ENCODE results near the gene KLF3.

Gene KLF3

DNA sequence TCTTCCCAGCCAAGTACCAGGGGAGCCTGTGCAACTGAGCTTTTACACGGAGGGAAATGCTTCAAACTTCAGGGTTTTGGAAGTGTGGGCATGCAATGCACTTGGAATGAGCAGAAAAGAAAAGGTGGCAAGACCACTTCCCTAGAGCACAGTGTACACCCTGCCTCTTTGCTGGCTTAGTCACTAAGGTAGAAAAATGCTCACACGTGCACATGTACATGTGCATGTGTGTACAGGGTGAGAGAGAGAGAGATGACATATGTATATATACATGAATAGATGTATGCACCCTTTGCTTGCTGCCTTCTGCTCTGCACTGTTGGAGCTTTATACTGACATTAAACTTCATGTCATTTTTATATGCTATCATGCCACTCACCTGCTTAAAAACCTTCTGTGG, 7.9 kb upstream of the KLF3 start:
- DNase-seq, result no peak

GRCh38 chr4:38659346-38659745, 4.7 kb upstream of the KLF3 start:
- DNase-seq, result no peak

DNA sequence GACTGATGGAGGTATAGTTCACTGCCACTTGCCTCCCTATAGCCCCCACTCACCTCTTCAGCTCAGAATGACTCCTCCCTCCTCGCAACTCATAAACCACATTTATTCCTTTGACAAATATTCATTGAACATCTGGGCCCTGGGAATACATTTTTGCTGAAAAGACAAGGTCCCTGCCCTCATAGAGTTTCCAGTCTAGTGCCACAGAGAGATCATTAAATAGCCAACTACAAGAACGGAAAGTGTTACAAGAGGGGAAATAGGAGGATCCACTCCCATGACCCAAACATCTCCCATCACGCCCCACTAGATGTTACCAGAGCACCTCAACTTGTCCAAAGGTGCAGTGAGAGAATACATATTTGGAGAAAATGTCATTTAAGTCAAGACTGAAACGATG, 3.2 kb upstream of the KLF3 start:
- DNase-seq, result no peak

- no peak for DNase-seq
These were observed 2.6 kb upstream of the KLF3 start for GRCh38 chr4:38661371-38661770.

DNA sequence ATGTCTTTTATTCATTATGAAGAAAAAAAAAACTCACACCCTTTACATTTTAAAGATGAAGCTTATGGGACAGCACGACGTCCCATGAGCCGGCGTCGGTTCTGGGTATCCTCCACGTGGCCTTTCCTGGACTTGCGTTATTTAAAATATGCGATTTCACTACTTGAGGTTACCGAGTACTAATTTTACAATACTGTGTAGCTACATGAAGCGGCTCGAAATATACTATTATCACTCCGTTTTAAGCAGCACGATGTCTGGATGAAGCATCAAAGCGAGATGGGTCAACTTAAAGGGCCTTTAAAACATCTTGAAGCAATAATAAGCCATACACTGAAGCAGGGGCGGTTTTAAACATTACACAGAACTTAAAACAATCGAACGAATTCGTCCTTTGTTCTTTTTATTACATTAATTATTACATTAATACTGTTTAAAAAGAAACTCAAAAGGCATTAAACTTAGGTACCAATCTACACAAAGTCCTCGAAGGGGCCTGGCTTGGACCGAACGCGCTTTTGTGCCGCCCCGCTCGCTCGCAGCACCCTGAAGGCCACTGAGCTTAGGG, 1.4 kb upstream of the KLF3 start:
- DNase-seq, result peak; percentile 85

- no peak for DNase-seq
These were observed 754 bp upstream of the KLF3 start for GRCh38 chr4:38663090-38663800.

GRCh38 chr4:38664706-38665401, 855 bp downstream of the KLF3 start:
- peak; percentile 89 for DNase-seq

DNA sequence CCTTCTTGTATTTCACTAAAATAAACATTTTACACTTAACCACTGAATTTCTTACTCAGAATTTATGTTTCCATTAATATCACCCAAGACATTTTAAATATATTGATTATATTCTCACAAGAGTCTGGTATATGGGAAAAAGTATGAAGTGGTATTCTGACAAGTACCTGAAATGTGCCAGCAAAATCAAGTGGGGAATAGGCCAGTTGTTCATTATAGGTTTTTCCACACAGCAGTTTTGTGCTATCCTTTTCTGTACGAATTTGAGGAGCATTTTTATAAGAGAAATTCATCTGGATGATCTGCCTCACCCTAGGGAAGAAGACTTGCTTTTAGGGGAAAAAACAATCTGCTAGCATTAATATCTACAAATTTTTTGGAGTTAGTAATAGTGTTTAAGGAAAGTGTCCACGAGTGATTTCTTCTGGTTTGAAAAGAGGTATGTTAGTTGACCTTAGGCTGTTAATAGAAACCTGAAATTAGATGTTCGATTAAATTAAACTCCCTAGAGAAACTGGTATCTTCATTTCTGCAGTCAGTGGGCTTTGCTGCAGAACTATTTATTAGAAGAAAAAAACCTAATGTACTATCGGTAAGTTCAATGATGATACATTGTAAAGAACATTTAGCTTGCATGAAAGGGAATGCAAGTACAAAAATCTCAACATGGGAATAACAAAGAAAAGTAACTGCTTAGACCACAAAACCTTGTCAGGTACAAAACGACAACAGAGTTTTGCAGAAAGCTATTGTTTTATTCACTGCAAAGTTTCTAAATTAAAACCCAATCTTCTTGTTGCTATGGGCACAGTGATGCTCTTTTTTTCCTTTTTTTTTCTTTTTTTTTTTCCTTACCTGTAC, 1.8 kb downstream of the KLF3 start:
- DNase-seq, result peak; percentile 64

DNA sequence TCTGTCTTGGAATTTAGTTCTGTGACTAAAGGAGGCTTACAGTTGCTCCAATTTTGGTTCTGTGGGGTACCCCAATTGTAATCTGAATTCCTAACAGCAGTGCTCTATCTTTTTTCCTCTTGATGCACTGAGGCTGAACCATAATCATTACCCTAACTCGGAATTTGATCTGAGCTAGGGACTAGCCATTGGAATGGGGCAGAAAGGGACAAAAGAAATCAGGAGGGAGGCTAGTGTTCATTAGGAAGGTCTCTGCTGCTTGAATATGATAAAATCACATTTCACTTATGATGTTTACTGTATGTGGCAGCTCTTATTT, 2.7 kb downstream of the KLF3 start:
- no peak for DNase-seq

DNA sequence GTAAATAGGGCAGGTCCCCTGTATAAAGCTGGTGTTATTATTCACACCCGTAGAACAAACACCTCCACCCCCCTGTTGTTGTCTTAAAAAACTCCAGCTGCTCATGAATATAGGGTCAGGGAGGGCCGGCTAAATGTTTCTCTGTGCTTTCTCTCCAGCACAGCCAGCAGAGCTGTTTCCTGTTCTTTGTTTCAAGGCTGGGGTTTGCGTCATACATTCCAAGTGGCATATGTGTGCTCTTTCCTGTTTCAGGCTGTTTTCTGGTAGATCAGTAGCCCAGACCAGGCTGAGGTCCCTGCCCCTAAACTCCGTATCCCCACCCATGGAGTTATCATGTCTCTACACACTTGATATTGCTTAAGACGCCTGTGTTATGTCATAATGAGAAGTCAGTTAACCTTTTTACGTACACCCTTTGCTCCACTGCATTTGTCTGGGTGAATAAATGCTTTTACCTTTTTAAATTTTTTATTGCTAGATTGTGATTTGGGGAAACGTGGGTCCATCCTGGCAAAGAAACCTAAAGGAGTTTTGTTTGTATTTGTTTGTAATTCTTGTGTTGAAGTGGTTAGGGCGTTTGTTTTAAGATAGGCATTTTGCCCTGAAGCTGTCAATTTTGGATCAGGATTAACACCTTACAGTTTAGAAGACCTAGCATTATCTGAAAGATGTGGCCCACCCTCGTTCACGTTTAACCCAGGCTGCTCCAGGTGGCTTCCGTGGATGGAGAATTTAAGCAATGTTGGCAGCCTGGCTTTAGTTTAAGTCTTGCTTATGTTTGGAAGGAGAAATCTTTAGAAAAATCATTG, 3.3 kb downstream of the KLF3 start:
- peak; percentile 94 for DNase-seq

DNA sequence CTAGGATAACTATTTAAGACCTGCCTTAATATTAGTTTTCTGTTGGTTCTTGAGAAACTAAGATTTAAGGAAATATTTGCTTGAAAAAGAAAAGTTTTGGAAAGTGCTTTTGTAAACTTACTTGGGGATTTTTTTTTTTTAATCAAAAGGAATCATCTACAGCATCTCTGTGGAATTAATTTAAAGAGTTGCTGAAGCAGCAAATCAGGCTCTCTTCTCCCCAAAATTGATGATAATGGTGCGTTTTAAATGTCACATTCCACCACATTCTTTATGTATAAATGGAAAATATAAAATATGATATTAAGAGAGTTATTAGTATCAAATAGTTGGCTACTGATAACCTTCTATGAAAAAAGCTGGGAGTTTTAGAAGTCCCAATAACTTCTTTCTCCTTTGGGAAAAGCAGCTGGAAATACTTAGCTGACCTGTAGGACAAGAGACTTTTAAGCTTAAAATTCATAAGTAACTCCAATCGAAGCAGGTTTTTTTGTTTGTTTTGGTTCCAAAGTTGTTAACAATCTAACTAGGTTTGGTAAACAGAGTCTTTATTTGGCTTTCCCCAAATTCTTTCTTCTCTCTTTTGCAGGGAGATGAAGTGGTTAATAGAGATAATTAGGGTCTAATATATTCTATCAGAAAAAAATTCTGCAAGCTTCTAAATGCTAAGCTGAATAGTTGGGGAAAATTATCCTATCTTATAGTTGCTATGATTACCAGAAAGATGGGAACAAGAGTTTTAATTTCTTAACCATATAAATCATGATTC, 4.4 kb downstream of the KLF3 start:
- DNase-seq, result peak; percentile 24

- DNase-seq, result no peak
These were observed 5.2 kb downstream of the KLF3 start for GRCh38 chr4:38669208-38669607.

DNA sequence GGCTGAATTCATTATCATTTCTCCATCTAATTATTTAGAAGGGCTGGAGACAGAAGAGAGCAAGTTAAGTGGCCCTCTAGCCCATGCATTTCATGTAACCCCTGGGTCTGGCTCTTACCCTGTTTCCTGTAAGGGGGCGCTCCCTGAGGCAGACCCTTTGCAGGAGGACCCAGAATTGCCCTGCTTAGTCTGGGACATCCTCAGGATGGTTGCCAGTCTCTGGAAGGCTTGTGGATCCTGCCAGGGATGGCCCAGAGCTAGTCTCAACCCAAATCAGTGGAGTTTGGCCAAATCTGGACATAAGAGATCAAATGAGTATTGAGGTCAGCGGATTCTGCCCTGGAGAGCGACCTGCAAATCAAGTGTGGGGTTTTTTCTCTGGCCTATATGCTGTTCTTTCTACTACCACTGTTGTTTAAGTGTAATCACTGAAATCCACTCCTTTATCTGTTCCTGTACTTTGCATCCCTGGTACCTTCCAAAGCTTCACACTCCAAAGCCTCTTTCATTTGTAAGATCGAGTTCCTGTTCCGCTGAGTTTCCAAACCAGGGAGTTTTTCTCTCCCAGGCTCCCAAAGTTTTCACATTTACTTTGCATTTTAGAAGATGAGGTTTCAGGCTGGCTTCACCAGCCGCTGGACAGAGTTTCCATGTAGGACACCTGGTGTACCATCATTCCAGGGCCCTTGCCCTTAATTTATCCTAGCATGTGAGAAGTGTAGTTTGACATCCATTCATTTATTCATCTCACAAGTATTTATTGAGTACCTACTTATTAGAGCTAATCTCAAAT, 6.3 kb downstream of the KLF3 start:
- peak; percentile 24 for DNase-seq

GRCh38 chr4:38670939-38671591, 7.1 kb downstream of the KLF3 start:
- no peak for DNase-seq

- no peak for DNase-seq
These were observed 7.6 kb downstream of the KLF3 start for GRCh38 chr4:38671592-38671940.

DNA sequence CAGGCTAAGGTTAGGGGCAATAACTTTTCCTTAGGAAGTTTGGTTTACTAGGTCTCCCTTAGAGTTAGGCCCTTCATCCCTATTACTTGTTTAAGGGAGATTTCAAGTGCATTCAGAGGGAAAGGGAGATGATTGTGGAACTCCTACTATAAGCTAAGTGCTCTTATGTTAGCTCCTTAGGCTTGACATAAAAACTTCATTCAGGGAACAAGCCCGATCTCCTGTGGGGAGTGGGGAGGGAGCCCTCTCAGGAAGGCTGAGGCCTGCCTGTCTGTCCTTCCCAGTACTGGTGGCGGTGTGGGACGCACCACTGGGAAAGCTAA, 8.0 kb downstream of the KLF3 start:
- peak; percentile 55 for DNase-seq

DNA sequence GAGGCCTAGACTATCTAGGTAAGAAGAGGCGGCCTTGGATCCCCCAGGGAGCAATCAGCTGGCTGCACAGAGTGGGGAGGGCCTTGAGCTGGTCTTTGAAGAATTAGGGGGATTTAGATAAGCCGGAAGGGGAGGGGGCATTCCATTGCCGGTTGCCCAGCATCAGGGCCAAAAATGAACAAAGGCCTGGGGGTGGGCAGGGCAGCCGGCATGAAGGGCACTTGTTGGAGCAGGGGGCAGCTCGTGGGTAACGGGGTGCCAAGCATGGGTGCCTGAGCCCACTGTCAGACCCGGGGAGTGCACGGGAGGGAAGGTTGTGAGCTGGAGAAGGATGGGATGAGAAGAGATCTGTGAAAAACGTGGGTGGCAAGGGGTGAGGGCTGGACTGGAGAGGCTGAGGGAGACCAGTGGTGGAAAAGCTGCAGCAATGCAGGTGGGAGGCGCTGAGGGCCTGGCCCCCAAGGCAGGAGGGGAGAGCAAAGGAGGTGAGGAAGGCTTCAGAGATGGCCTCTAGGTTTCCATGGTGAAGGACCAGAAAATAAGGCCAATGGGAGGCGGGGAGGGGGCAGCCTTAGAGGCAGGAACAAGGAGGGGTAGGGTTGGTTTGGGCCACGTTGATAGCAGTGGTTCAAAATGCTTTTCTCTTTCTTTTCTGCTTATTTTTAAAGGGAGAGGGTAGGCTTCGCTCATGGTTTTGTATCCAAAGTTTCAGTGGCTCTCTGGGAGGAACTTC, 8.6 kb downstream of the KLF3 start:
- DNase-seq, result peak; percentile 50

- no peak for DNase-seq
These were observed 9.4 kb downstream of the KLF3 start for GRCh38 chr4:38673130-38673978.
